B cell (primary cell): ENCODE measurements around the gene ASXL2. TPM values are rescaled to one million over a fixed set of nuclear protein-coding genes. Genes with fewer than 3 reads are reported as not detected.
A peak's percentile ranks its signal among the peaks of the same experiment; 100 is the strongest.

Source experiments
- ATAC-seq: fragments of 200-7000 bp; cut with Tn5 transposase; one replicate; pipeline ENCODE4 v1.10.0; 2021; ENCODE audit warnings: low read depth, mild to moderate bottlenecking, moderate number of reproducible peaks, moderate library complexity
- CTCF ChIA-PET: fragments of 350-600 bp; sonication (Branson Sonifier 250); formaldehyde crosslinking; loops from one replicate; lab custom pipeline; 2021; ENCODE audit warnings: antibody characterized with exemption, inconsistent platforms; lab: Charles Lee
- POLR2A ChIA-PET: fragments of 350-600 bp; sonication (Branson Sonifier 250); formaldehyde crosslinking; loops from one replicate; lab custom pipeline; 2021; ENCODE audit warnings: antibody characterized with exemption; lab: Charles Lee
- DNase-seq: peaks from one replicate; pipeline ENCODE4 v3.0.0; 2013
- H2AFZ ChIP-seq: 2 replicates; pipeline ENCODE4 v1.6.1; 2012; ENCODE audit warnings: mild to moderate bottlenecking, low read depth, low read length; ENCODE audit not compliant: insufficient read depth, poor library complexity, severe bottlenecking
- H3K27ac ChIP-seq, 2 donors: 1 replicate in 1 of 2; 2 replicates in 1 of 2; pipeline ENCODE4 v1.5.1; 2012 to 2013; ENCODE audit warnings: low read length in 2 of 2, mild to moderate bottlenecking in 2 of 2, moderate library complexity in 1 of 2
- H3K27me3 ChIP-seq, 4 experiments: fragments of 200-600 bp in 1 of 4; sonication (generic) in 1 of 4; replicated peaks in 1 of 4; 1 replicate in 2 of 4; 2 replicates in 2 of 4; pipeline versions ENCODE4 v1.6.1 to v1.7.0; 2013 to 2016; ENCODE audit warnings: low read length in 3 of 4, mild to moderate bottlenecking in 2 of 4, mixed read lengths in 1 of 4, moderate library complexity in 1 of 4; ENCODE audit not compliant: insufficient read depth in 4 of 4, control insufficient read depth in 3 of 4; ENCODE audit errors: control extremely low read depth in 1 of 4
- H3K36me3 ChIP-seq, 2 experiments: replicated peaks in 1 of 2; 1 replicate in 1 of 2; 2 replicates in 1 of 2; pipeline versions ENCODE4 v1.6.1 to v1.7.1; 2013; ENCODE audit warnings: low read length in 1 of 2; ENCODE audit not compliant: insufficient read depth in 2 of 2, control insufficient read depth in 1 of 2; ENCODE audit errors: control extremely low read depth in 1 of 2, extremely low read depth in 1 of 2
- H3K4me1 ChIP-seq, 2 donors: fragments of 200-600 bp in 1 of 2; sonication (generic) in 1 of 2; 1 replicate in 1 of 2; 2 replicates in 1 of 2; pipeline versions ENCODE4 v1.5.1 to v1.6.1; 2013 to 2017; ENCODE audit warnings: low read length in 2 of 2; ENCODE audit not compliant: control insufficient read depth in 2 of 2, insufficient read depth in 2 of 2
- H3K4me2 ChIP-seq: replicated peaks from 2 replicates; pipeline ENCODE3; 2012; ENCODE audit warnings: mild to moderate bottlenecking, low read depth, low read length; ENCODE audit not compliant: poor library complexity, severe bottlenecking
- H3K4me3 ChIP-seq, 5 experiments: fragments of 200-600 bp in 1 of 5; sonication (generic) in 1 of 5; 1 replicate in 3 of 5; 2 replicates in 2 of 5; pipeline versions ENCODE4 v1.5.1 to v1.7.0; 2011 to 2016; ENCODE audit warnings: low read length in 4 of 5, mild to moderate bottlenecking in 4 of 5, low read depth in 2 of 5, control low read depth in 1 of 5, moderate library complexity in 1 of 5; ENCODE audit not compliant: insufficient read depth in 1 of 5; ENCODE audit errors: control extremely low read depth in 1 of 5, extremely low read depth in 1 of 5
- H3K79me2 ChIP-seq: fragments of 200-600 bp; sonication (generic); one replicate; pipeline ENCODE4 v1.6.0; 2016; ENCODE audit warnings: low read length; ENCODE audit not compliant: control insufficient read depth, insufficient read depth
- H3K9ac ChIP-seq: fragments of 200-600 bp; sonication (generic); 2 replicates; pipeline ENCODE4 v1.6.1; 2017; ENCODE audit warnings: mild to moderate bottlenecking, low read length, moderate library complexity
- H3K9me3 ChIP-seq, 3 donors: one replicate each; pipeline versions ENCODE4 v1.6.1 to v1.7.1; 2013; ENCODE audit warnings: low read length in 2 of 3; ENCODE audit not compliant: control insufficient read depth in 2 of 3, insufficient read depth in 1 of 3; ENCODE audit errors: control extremely low read depth in 1 of 3
- H4K20me1 ChIP-seq: 2 replicates; pipeline ENCODE4 v1.6.0; 2012; ENCODE audit warnings: mild to moderate bottlenecking, low read length; ENCODE audit not compliant: insufficient read depth, control insufficient read depth, poor library complexity, severe bottlenecking
- H3K27ac Mint-ChIP-seq: one replicate; pipeline ENCODE4 v1.8.0; 2021; ENCODE audit warnings: mixed read lengths
- H3K27me3 Mint-ChIP-seq: one replicate; pipeline ENCODE4 v1.8.0; 2021; ENCODE audit warnings: mixed read lengths
- H3K4me1 Mint-ChIP-seq: one replicate; pipeline ENCODE4 v1.8.0; 2021; ENCODE audit warnings: mixed read lengths
- H3K4me3 Mint-ChIP-seq: one replicate; pipeline ENCODE4 v1.8.0; 2021; ENCODE audit warnings: mixed read lengths
- H3K9me3 Mint-ChIP-seq: one replicate; pipeline ENCODE4 v1.8.0; 2022; ENCODE audit warnings: mixed read lengths; ENCODE audit not compliant: insufficient read depth
- CTCF ChIP-seq: fragments of 200-600 bp; IDR thresholded peaks from one replicate; pipeline ENCODE4 v1.8.0; 2022; ENCODE audit warnings: antibody characterized with exemption, mild to moderate bottlenecking
- EZH2 ChIP-seq: IDR thresholded peaks from 2 replicates; pipeline ENCODE4 v1.6.1; 2012; ENCODE audit warnings: borderline replicate concordance, low read depth, mild to moderate bottlenecking, moderate library complexity, low read length; ENCODE audit not compliant: insufficient read depth, poor library complexity, severe bottlenecking
- WGBS: methylation state at CpG from one replicate; pipeline ENCODE4 v1.1.5; 2013; ENCODE audit warnings: missing lambda C conversion rate; ENCODE audit not compliant: insufficient coverage; 5-methylcytosine and 5-hydroxymethylcytosine counted together
- intact Hi-C: fragments of 100-400 bp; cut with micrococcal nuclease; formaldehyde crosslinking; loops from one replicate; pipeline ENCODE4 v1.10.0; 2022
- polyA plus RNA-seq: library from polyadenylated mRNA; depleted of rRNA; stranded (reverse); fragments of >200 nt; gene quantifications from 2 replicates; pipeline ENCODE4 v1.2.3, GENCODE V29; 2012
- total RNA-seq, 2 donors: library from RNA; stranded (reverse); fragments of 120-200 nt in 1 of 2; gene quantifications; 1 replicate in 1 of 2; 2 replicates in 1 of 2; pipeline versions ENCODE4 v1.2.3 to v1.2.4, GENCODE V29; 2013 to 2022

Gene ASXL2
- total and polyA plus RNA-seq, 2 donors (not counting 1 experiment from before 2014, with no cell fraction given) = 7.6 to 55.0 TPM

DNA sequence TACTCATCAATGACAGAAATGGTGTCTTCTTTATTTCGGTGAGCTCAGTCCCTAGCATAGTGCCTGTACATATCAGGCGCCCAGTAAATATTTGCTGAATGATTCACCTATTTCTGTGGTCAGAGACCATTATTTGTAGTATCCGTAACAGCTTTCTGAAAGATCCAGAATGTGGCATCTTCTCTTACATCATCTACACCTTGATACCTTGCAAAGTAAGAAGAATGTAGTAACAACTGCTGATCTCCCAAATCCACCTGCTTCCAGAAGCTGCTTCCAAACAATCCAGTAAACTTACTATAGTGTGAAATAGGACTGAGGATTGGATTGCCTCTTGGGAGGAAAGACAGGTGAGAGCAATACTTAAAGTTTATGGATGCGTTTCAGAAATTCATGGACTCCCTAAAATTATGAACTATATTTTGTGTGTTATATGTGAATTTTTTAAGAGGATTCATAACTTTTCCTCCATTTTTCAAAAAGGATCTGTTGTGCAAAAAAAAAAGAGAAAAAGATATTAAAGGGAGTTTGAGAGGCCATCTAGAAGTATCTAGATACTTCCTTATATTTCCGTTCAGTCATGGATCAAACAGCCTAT is 945 bp upstream of the ASXL2 start:
- H3K9me3 ChIP-seq = no peaks in the 10 kb centered on the region
- peak overlapping the region; percentile 99 for H3K27ac Mint-ChIP-seq
- H3K27me3 Mint-ChIP-seq = peaks cover 11% of the 10 kb centered on the region
- peaks cover 0 to 11% (median 4%) of the 10 kb centered on the region in 4 experiments for H3K27me3 ChIP-seq
- H3K9ac ChIP-seq = peak overlapping the region; percentile 66
- H4K20me1 ChIP-seq = peaks cover 10% of the 10 kb centered on the region
- peaks cover 13 to 14% of the 10 kb centered on the region in 2 donors for H3K4me1 ChIP-seq
- peak overlapping the region; percentile 91 for H2AFZ ChIP-seq
- no peaks in the 10 kb centered on the region for H3K9me3 Mint-ChIP-seq
- TF ChIP-seq EZH2 = no peak
- no peak for TF ChIP-seq CTCF
- ChIA-PET POLR2A (interaction anchor here (0.6 to 1.3 kb wide), 2 partner anchors 466 to 1091 kb away, joined by 3 read pairs; no protein-coding TSS in a partner anchor), CTCF (interaction anchor here (1.0 to 1.8 kb wide), 4 partner anchors 8 to 154 kb away, joined by 4 to 16 read pairs (median 5); partner anchors contain the start of gene RAB10)
- H3K4me2 ChIP-seq = peak overlapping the region; percentile 82
- intact Hi-C loops = loop anchor here (2.0 to 5.0 kb wide), 4 partner anchors 908 to 1938 kb away; partner anchors contain the start of genes CENPA, KHK, UBXN2A and WDCP
- H3K4me1 Mint-ChIP-seq = peaks cover 31% of the 10 kb centered on the region
- WGBS = no CpG with 5 or more reads among the region's 5 CpGs
- peak overlapping the region; percentile 83 to 91 for H3K27ac ChIP-seq
- peaks cover 35% of the 10 kb centered on the region for H3K79me2 ChIP-seq
- H3K4me3 ChIP-seq = peak overlapping the region in 4 of 5 experiments; percentile 52 to 97 (median 80)
- peaks cover 0 to 4% of the 10 kb centered on the region in 2 experiments for H3K36me3 ChIP-seq
- no peak for DNase-seq
- ATAC-seq = no peak
- H3K4me3 Mint-ChIP-seq = peak overlapping the region; percentile 98
